Fibroblast of the aortic adventitia (primary cell): ENCODE data around the gene RASA1. TPM values are rescaled to one million over a fixed set of nuclear protein-coding genes. Genes with fewer than 3 reads are reported as not detected.

ENCODE experiments used
- DNase-seq: peaks from one replicate; pipeline ENCODE4 v3.0.0-alpha.2; 2010; ENCODE audit warnings: low read depth
- H3K4me3 ChIP-seq: 2 replicates; pipeline ENCODE4 v1.5.1; 2011; ENCODE audit warnings: low read depth, mild to moderate bottlenecking, control low read depth, low read length, moderate library complexity
- CTCF ChIP-seq: IDR thresholded peaks from 2 replicates; pipeline ENCODE4 v1.5.1; 2011; ENCODE audit warnings: mild to moderate bottlenecking, low read length, control low read depth, inconsistent platforms; ENCODE audit not compliant: insufficient read depth
- total RNA-seq: library from RNA; depleted of rRNA; stranded (reverse); fragments of >200 nt; gene quantifications from 2 replicates; pipeline ENCODE4 v1.2.3, GENCODE V29; 2012; ENCODE audit warnings: low replicate concordance

Gene RASA1
- total RNA-seq, 1 donor = 46.2 TPM

GRCh38 chr5:87394411-87395165 lies 126.9 kb downstream of the RASA1 start:
- TF ChIP-seq CTCF = no peak
- H3K4me3 ChIP-seq = no peak overlapping the region
- DNase-seq = peak; percentile 75

GRCh38 chr5:87398981-87399614 lies 131.4 kb downstream of the RASA1 start:
- H3K4me3 ChIP-seq = no peak overlapping the region
- no peak for DNase-seq
- no peak for TF ChIP-seq CTCF

- no peak for TF ChIP-seq CTCF
- H3K4me3 ChIP-seq = no peak overlapping the region
- no peak for DNase-seq
These were observed 132.0 kb downstream of the RASA1 start for GRCh38 chr5:87399720-87400119.

- peak; percentile 59 for TF ChIP-seq CTCF
- DNase-seq = peak; percentile 60
- H3K4me3 ChIP-seq = no peak overlapping the region
These were observed 132.7 kb downstream of the RASA1 start for GRCh38 chr5:87400305-87400899.

GRCh38 chr5:87401626-87402025 lies 133.9 kb downstream of the RASA1 start:
- TF ChIP-seq CTCF = no peak
- DNase-seq = no peak
- H3K4me3 ChIP-seq = no peak overlapping the region

- DNase-seq = no peak
- no peak for TF ChIP-seq CTCF
- no peak overlapping the region for H3K4me3 ChIP-seq
These were observed 135.7 kb downstream of the RASA1 start for GRCh38 chr5:87403409-87403808.
